ENCODE data around the gene RNF167. TPM values are rescaled to one million over a fixed set of nuclear protein-coding genes. Genes with fewer than 3 reads are reported as not detected.

The RNF167 gene
- total and polyA plus RNA-seq, 2 of the 8 experiments (the other 6 are each of a cell fraction or from before 2014, with no cell fraction given): 140 to 281 TPM

- Histone ChIP-seq H3K79me2 (ENCODE audit: control insufficient read depth in 1 of 2, insufficient read depth in 2 of 2, low read length in 2 of 2) (no peaks in the 10 kb centered on the region), H2BK15ac (ENCODE audit: low read length) (no peak within 1 kb of the TSS), H3K9ac (replicated peaks in 1 of 4; ENCODE audit: extremely low read depth in 1 of 4, low read depth in 3 of 4, low read length in 3 of 4) (no peak within 1 kb of the TSS), H3K36me3 (ENCODE audit: control insufficient read depth in 2 of 4, insufficient read depth in 4 of 4, low read length in 3 of 4) (peaks cover 0 to 2% (median under 1%) of the 10 kb centered on the region in 4 experiments; a peak in 3 of 8 replicates), H3K4me3 (ENCODE audit: extremely low read depth in 1 of 4, insufficient read depth in 2 of 4, low read depth in 3 of 4, low read length in 4 of 4) (no peak within 1 kb of the TSS), H3K23me2 (ENCODE audit: low read depth, low read length) (no peaks in the 10 kb centered on the region), H4K5ac (ENCODE audit: insufficient read length, low read depth, low read length) (no peak within 1 kb of the TSS), H3K27ac (ENCODE audit: low read depth, low read length) (no peak within 1 kb of the TSS), H3K4me2 (ENCODE audit: insufficient read depth in 1 of 2, low read depth in 2 of 2, low read length in 2 of 2) (no peak within 1 kb of the TSS), H2BK5ac (ENCODE audit: low read depth, low read length) (peak within 1 kb of the TSS; percentile 39; the same call in 1 of the 2 replicates), H2BK12ac (ENCODE audit: low read depth, low read length) (no peak within 1 kb of the TSS), H4K8ac (ENCODE audit: extremely low read depth, insufficient read depth, low read length) (no peak within 1 kb of the TSS), H2AK5ac (ENCODE audit: low read depth, low read length) (no peak within 1 kb of the TSS), H3K18ac (ENCODE audit: extremely low read depth, low read length) (no peak within 1 kb of the TSS), H2BK20ac (ENCODE audit: low read length) (no peak within 1 kb of the TSS), H2BK120ac (replicated peaks; ENCODE audit: low read depth, low read length) (no peak within 1 kb of the TSS), H3K9me3 (ENCODE audit: insufficient read depth in 2 of 2, low read depth in 1 of 2, low read length in 1 of 2) (no peaks in the 10 kb centered on the region), H3K27me3 (replicated peaks in 1 of 4; ENCODE audit: control insufficient read depth in 3 of 4, extremely low read depth in 1 of 4, insufficient read depth in 3 of 4, low read length in 3 of 4) (no peaks in the 10 kb centered on the region), H4K20me1 (replicated peaks in 1 of 2; ENCODE audit: control insufficient read depth in 1 of 2, insufficient read depth in 2 of 2, low read length in 2 of 2) (peaks cover 0 to 1% of the 10 kb centered on the region in 2 experiments), H3K14ac (ENCODE audit: insufficient read length) (no peak within 1 kb of the TSS), H3K79me1 (ENCODE audit: low read depth, low read length) (no peaks in the 10 kb centered on the region; the same call in 1 of the 2 replicates), H2AFZ (ENCODE audit: low read length) (no peak within 1 kb of the TSS), H3K56ac (replicated peaks; ENCODE audit: insufficient read length, low read depth, low read length) (no peak within 1 kb of the TSS), H4K91ac (replicated peaks; ENCODE audit: insufficient read length, low read length) (no peak within 1 kb of the TSS), H3K23ac (ENCODE audit: insufficient read length) (no peak within 1 kb of the TSS), H3K4me1 (replicated peaks in 1 of 4; ENCODE audit: control insufficient read depth in 3 of 4, insufficient read depth in 4 of 4, low read length in 3 of 4) (peaks cover 0 to 3% (median 0%) of the 10 kb centered on the region in 4 experiments; a peak in 3 of 7 replicates), H3K4ac (replicated peaks; ENCODE audit: insufficient read length, low read depth, low read length) (no peak within 1 kb of the TSS)
- ChIA-PET CTCF (ENCODE audit: partially characterized antibody) (interaction anchor here (1.2 to 1.5 kb wide), 4 partner anchors 9 to 41 kb away, joined by 4 to 10 read pairs (median 4); no protein-coding TSS in a partner anchor), POLR2A (ENCODE audit: partially characterized antibody) (interaction anchor here (0.5 to 6.5 kb wide), 12 partner anchors 6 to 128 kb away, joined by 3 to 60 read pairs (median 6); partner anchors contain the start of genes ENO3, PFN1, RNF167 and SLC25A11)
- DNase-seq (ENCODE audit: low read depth in 1 of 2, low spot score in 2 of 2) (no peak), FAIRE-seq (no peak)
- TF ChIP-seq BACH1 (IDR thresholded peaks at IDR 0.05; ENCODE audit: low read length): no peak
- no peak for TF ChIP-seq SP4 (IDR thresholded peaks at IDR 0.05; ENCODE audit: low read length)
- no peak for TF ChIP-seq CTCF (IDR thresholded peaks at IDR 0.05; ENCODE audit: control extremely low read depth in 1 of 3, insufficient read depth in 1 of 3, low read depth in 1 of 3, low read length in 3 of 3)
- no peak for TF ChIP-seq BCL11A (IDR thresholded peaks at IDR 0.05; ENCODE audit: low read depth in 2 of 2, low read length in 2 of 2)
- TF ChIP-seq CBX8 (IDR thresholded peaks at IDR 0.05; ENCODE audit: borderline replicate concordance, low read depth, low read length): no peak
- TF ChIP-seq EGR1 (IDR thresholded peaks at IDR 0.05; ENCODE audit: borderline replicate concordance, low read depth, low read length): no peak
- 90% methylated on average over 12 of the region's 14 CpGs; no CpG with 5 or more reads in 1 of the 2 experiments for WGBS, 2 experiments (ENCODE audit: extremely low coverage in 1 of 2, insufficient coverage in 1 of 2, insufficient read length in 1 of 2, insufficient replicate concordance in 2 of 2, low coverage in 1 of 2, low lambda C conversion rate in 2 of 2, missing lambda C conversion rate in 1 of 2)
Measured at GRCh38 chr17:4931963-4932362, 8.1 kb upstream of the RNF167 start, which contains the start of gene GP1BA. GP1BA (plus strand) TSS chr17:4932277; CDS start chr17:4932605, 328 bp downstream.
